ENCODE results near the gene MC1R. TPM values are rescaled to one million over a fixed set of nuclear protein-coding genes. Genes with fewer than 3 reads are reported as not detected.
A peak's percentile ranks its signal among the peaks of the same experiment; 100 is the strongest.

Gene MC1R
- total RNA-seq, 2 donors from 2014 or later = 3.4 to 4.8 TPM

DNA sequence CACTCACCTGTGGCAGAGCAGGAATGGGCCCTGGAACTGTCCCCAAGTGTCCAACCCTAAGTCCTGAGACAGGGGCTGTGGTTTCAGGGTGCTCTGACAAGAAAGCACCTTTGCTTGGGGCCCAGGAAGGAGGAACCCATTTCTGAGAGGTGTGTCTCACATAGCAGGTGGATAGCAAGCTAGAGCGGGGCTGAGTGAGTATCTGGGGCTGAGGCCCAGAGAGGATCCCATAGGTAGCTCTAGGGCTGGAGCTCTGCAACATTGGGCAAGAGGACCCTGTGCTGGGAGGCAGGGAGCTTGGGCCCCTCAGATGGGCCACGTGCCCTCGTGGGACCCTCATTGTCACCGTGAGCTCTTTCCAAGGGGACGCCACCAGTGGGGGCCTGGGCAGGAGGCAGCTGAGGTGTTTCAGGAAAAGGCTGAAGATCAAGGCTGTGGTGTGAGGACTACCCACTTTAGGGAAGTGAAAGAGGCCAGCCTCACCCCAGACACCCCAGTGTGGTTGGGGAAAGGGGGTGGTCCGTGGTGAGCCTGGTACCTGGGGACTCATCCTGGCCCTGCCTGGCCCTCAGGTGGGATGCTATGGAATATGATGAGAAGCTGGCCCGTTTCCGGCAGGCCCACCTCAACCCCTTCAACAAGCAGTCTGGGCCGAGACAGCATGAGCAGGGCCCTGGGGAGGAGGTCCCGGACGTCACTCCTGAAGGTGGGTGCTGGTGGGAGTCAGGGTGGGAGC, 35.2 kb downstream of the MC1R start:
- Mint-ChIP-seq H3K9me3 (no peaks in the 10 kb centered on the region), H3K27me3 (ENCODE audit: insufficient read depth) (peaks cover 3% of the 10 kb centered on the region), H3K27ac (no peak overlapping the region), H3K4me1 (no peaks in the 10 kb centered on the region), H3K4me3 (no peak overlapping the region), H3K36me3 (ENCODE audit: low read depth) (peaks cover 32% of the 10 kb centered on the region)
- Histone ChIP-seq H3K4me3 (ENCODE audit: low read length) (no peak overlapping the region), H3K36me3 (ENCODE audit: control insufficient read depth, insufficient read depth, low read length) (peaks cover 30% of the 10 kb centered on the region), H3K9ac (ENCODE audit: extremely low read depth, low read length, poor library complexity, severe bottlenecking) (no peak overlapping the region), H3K27me3 (ENCODE audit: control insufficient read depth, insufficient read depth, low read length, poor library complexity, severe bottlenecking) (no peaks in the 10 kb centered on the region), H3K27ac (ENCODE audit: low read depth, low read length) (no peak overlapping the region), H3K4me1 (ENCODE audit: control insufficient read depth, insufficient read depth, low read length) (no peaks in the 10 kb centered on the region), H3K9me3 (ENCODE audit: control insufficient read depth, low read length) (no peaks in the 10 kb centered on the region)
- 88 to 100% methylated on average over 2 to 7 of the region's 11 CpGs for WGBS, 2 experiments (ENCODE audit: insufficient coverage in 1 of 2, insufficient read length in 1 of 2)
- TF ChIP-seq, protein P1, sequence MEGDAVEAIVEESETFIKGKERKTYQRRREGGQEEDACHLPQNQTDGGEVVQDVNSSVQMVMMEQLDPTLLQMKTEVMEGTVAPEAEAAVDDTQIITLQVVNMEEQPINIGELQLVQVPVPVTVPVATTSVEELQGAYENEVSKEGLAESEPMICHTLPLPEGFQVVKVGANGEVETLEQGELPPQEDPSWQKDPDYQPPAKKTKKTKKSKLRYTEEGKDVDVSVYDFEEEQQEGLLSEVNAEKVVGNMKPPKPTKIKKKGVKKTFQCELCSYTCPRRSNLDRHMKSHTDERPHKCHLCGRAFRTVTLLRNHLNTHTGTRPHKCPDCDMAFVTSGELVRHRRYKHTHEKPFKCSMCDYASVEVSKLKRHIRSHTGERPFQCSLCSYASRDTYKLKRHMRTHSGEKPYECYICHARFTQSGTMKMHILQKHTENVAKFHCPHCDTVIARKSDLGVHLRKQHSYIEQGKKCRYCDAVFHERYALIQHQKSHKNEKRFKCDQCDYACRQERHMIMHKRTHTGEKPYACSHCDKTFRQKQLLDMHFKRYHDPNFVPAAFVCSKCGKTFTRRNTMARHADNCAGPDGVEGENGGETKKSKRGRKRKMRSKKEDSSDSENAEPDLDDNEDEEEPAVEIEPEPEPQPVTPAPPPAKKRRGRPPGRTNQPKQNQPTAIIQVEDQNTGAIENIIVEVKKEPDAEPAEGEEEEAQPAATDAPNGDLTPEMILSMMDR (conservative IDR thresholded peaks at IDR 0.05) = no peak
- no peak for DNase-seq

DNA sequence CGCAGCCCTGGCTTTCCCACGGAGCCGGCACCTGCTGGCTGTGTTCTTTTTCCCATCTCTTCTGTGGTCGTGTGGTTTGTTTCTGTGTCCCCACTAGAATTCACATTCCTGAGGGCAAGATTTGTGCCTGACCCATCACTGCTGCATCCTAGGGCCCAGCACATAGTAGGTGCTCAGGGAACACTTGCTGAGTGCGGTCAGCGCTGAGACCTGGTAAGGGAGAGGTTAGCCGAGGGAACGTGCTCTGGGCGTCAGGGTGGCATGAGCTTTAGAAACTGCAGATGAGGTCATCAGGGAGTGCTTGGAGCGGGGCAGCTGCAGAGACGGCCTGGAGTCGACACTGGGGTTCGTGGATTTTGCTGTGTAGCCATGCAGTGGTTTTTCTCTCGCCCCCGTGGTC, 35.8 kb downstream of the MC1R start:
- Histone ChIP-seq H3K9ac (ENCODE audit: extremely low read depth, low read length, poor library complexity, severe bottlenecking) (no peak overlapping the region), H3K9me3 (ENCODE audit: control insufficient read depth, low read length) (no peaks in the 10 kb centered on the region), H3K4me3 (ENCODE audit: low read length) (no peak overlapping the region), H3K4me1 (ENCODE audit: control insufficient read depth, insufficient read depth, low read length) (no peaks in the 10 kb centered on the region), H3K36me3 (ENCODE audit: control insufficient read depth, insufficient read depth, low read length) (peaks cover 34% of the 10 kb centered on the region), H3K27me3 (ENCODE audit: control insufficient read depth, insufficient read depth, low read length, poor library complexity, severe bottlenecking) (no peaks in the 10 kb centered on the region), H3K27ac (ENCODE audit: low read depth, low read length) (no peak overlapping the region)
- Mint-ChIP-seq H3K4me3 (no peak overlapping the region), H3K27me3 (ENCODE audit: insufficient read depth) (peaks cover 3% of the 10 kb centered on the region), H3K36me3 (ENCODE audit: low read depth) (peaks cover 37% of the 10 kb centered on the region), H3K4me1 (no peaks in the 10 kb centered on the region), H3K9me3 (no peaks in the 10 kb centered on the region), H3K27ac (peak overlapping the region; percentile 30)
- TF ChIP-seq, protein P1 (conservative IDR thresholded peaks at IDR 0.05) = no peak
- no peak for DNase-seq
- WGBS, 2 experiments (ENCODE audit: insufficient coverage in 1 of 2, insufficient read length in 1 of 2) = 96 to 100% methylated on average over 14 to 15 of the region's 15 CpGs

DNA sequence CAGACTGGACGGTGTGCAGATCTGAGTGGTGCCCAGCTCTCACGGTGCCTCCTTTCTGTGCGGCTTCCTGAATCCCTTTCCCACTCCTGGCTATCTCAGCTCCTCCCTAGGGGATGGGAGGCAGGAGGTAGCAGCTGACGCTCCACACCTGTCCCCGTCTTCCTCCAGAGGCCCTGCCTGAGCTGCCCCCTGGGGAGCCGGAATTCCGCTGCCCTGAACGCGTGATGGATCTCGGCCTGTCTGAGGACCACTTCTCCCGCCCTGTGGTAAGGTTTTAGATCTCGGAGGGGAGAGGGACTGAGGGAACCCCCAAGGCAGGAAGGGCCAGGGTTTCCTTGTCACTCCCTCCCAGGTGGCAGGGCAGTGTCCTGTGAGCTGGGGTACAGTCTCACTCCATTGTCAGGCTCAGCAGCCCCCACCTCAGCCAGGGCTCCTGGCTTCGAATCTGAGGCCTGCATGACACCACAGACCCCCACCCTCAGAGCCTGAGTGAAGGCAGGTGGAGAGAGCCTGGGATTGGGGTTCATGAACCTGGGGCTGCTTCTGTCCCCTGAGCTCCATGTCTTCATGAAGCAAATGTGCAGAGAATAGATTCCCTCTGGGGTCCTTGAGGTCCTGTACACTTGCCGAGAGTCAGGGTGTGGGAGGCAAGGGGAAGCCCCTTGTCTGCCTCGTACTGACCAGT, 36.5 kb downstream of the MC1R start:
- H3K4me1 Mint-ChIP-seq = no peaks in the 10 kb centered on the region
- Histone ChIP-seq H3K27ac (ENCODE audit: low read depth, low read length) (no peak overlapping the region), H3K9me3 (ENCODE audit: control insufficient read depth, low read length) (no peaks in the 10 kb centered on the region), H3K36me3 (ENCODE audit: control insufficient read depth, insufficient read depth, low read length) (peaks cover 34% of the 10 kb centered on the region), H3K4me3 (ENCODE audit: low read length) (no peak overlapping the region), H3K27me3 (ENCODE audit: control insufficient read depth, insufficient read depth, low read length, poor library complexity, severe bottlenecking) (no peaks in the 10 kb centered on the region), H3K9ac (ENCODE audit: extremely low read depth, low read length, poor library complexity, severe bottlenecking) (no peak overlapping the region), H3K4me1 (ENCODE audit: control insufficient read depth, insufficient read depth, low read length) (no peaks in the 10 kb centered on the region)
- no peaks in the 10 kb centered on the region for H3K27me3 Mint-ChIP-seq (ENCODE audit: insufficient read depth)
- peak; percentile 72 for DNase-seq
- H3K9me3 Mint-ChIP-seq = no peaks in the 10 kb centered on the region
- TF ChIP-seq, protein P1 (conservative IDR thresholded peaks at IDR 0.05) = no peak
- no peak overlapping the region for H3K4me3 Mint-ChIP-seq
- peaks cover 43% of the 10 kb centered on the region for H3K36me3 Mint-ChIP-seq (ENCODE audit: low read depth)
- 90 to 95% methylated on average over 7 to 15 of the region's 15 CpGs for WGBS, 2 experiments (ENCODE audit: insufficient coverage in 1 of 2, insufficient read length in 1 of 2)
- peak overlapping the region; percentile 30 for H3K27ac Mint-ChIP-seq

Measured in endodermal cell (in vitro differentiated cells).